Measurements from ENCODE around the gene BCKDHB. TPM values are rescaled to one million over a fixed set of nuclear protein-coding genes. Genes with fewer than 3 reads are reported as not detected.

Gene BCKDHB
- total RNA-seq, 4 donors from 2014 or later, result 8.9 to 18.4 (median 16.6) TPM

GRCh38 chr6:80356000-80356399 lies 249.5 kb downstream of the BCKDHB start:
- ATAC-seq (ENCODE audit: low FRiP score) (no peak), DNase-seq (ENCODE audit: low spot score) (no peak)
- TF ChIP-seq CTCF (IDR thresholded peaks at IDR 0.05), result no peak

GRCh38 chr6:80356545-80356944 lies 250.1 kb downstream of the BCKDHB start:
- no peak for TF ChIP-seq CTCF (IDR thresholded peaks at IDR 0.05)
- DNase-seq (ENCODE audit: low spot score), result no peak
- no peak for ATAC-seq (ENCODE audit: low FRiP score)

- no peak for DNase-seq (ENCODE audit: low spot score)
- TF ChIP-seq CTCF (IDR thresholded peaks at IDR 0.05), result no peak
- no peak for ATAC-seq (ENCODE audit: low FRiP score)
Observed at GRCh38 chr6:80357081-80357480, 250.6 kb downstream of the BCKDHB start.

- DNase-seq (ENCODE audit: low spot score), result no peak
- no peak for ATAC-seq (ENCODE audit: low FRiP score)
- TF ChIP-seq CTCF (IDR thresholded peaks at IDR 0.05), result no peak
Observed at GRCh38 chr6:80357674-80358073, 251.2 kb downstream of the BCKDHB start.

GRCh38 chr6:80363501-80364122 lies 257.1 kb downstream of the BCKDHB start:
- no peak for TF ChIP-seq CTCF (IDR thresholded peaks at IDR 0.05)
- ATAC-seq (ENCODE audit: low FRiP score), result no peak

GRCh38 chr6:80364149-80364548 lies 257.7 kb downstream of the BCKDHB start:
- no peak for DNase-seq (ENCODE audit: low spot score)
- TF ChIP-seq CTCF (IDR thresholded peaks at IDR 0.05), result no peak
- no peak for ATAC-seq (ENCODE audit: low FRiP score)

More at GRCh38 chr6:80363501-80364122, 257.1 kb downstream of the BCKDHB start:
- DNase-seq (ENCODE audit: low spot score), result no peak

GRCh38 chr6:80366051-80366450 lies 259.6 kb downstream of the BCKDHB start:
- ATAC-seq (ENCODE audit: low FRiP score) (no peak), DNase-seq (ENCODE audit: low spot score) (no peak)
- no peak for TF ChIP-seq CTCF (IDR thresholded peaks at IDR 0.05)
